Measurements from ENCODE around the gene DISC1.

DISC1 gene

GRCh38 chr1:231792634-231793033 lies 166.0 kb downstream of the DISC1 start:
- TF ChIP-seq CTCF (IDR thresholded peaks at IDR 0.05; ENCODE audit: insufficient read depth, low read depth, low read length, missing control alignments) = no peak
- no peak for DNase-seq (ENCODE audit: low read depth)
- H3K4me3 ChIP-seq (ENCODE audit: low read depth, low read length) = no peak overlapping the region

- no peak for TF ChIP-seq CTCF (IDR thresholded peaks at IDR 0.05; ENCODE audit: insufficient read depth, low read depth, low read length, missing control alignments)
- H3K4me3 ChIP-seq (ENCODE audit: low read depth, low read length) = no peak overlapping the region
- no peak for DNase-seq (ENCODE audit: low read depth)
These were observed 167.3 kb downstream of the DISC1 start for GRCh38 chr1:231793893-231794292.

GRCh38 chr1:231796141-231796540 lies 169.6 kb downstream of the DISC1 start:
- H3K4me3 ChIP-seq (ENCODE audit: low read depth, low read length) = no peak overlapping the region
- DNase-seq (ENCODE audit: low read depth) = no peak
- no peak for TF ChIP-seq CTCF (IDR thresholded peaks at IDR 0.05; ENCODE audit: insufficient read depth, low read depth, low read length, missing control alignments)

- no peak for DNase-seq (ENCODE audit: low read depth)
- no peak for TF ChIP-seq CTCF (IDR thresholded peaks at IDR 0.05; ENCODE audit: insufficient read depth, low read depth, low read length, missing control alignments)
- H3K4me3 ChIP-seq (ENCODE audit: low read depth, low read length) = no peak overlapping the region
These were observed 172.9 kb downstream of the DISC1 start for GRCh38 chr1:231799363-231799986.

- H3K4me3 ChIP-seq (ENCODE audit: low read depth, low read length) = no peak overlapping the region
- DNase-seq (ENCODE audit: low read depth) = no peak
- no peak for TF ChIP-seq CTCF (IDR thresholded peaks at IDR 0.05; ENCODE audit: insufficient read depth, low read depth, low read length, missing control alignments)
These were observed 173.5 kb downstream of the DISC1 start for GRCh38 chr1:231800108-231800507.

- no peak for DNase-seq (ENCODE audit: low read depth)
- no peak overlapping the region for H3K4me3 ChIP-seq (ENCODE audit: low read depth, low read length)
- no peak for TF ChIP-seq CTCF (IDR thresholded peaks at IDR 0.05; ENCODE audit: insufficient read depth, low read depth, low read length, missing control alignments)
These were observed 174.5 kb downstream of the DISC1 start for GRCh38 chr1:231801042-231801585.

- no peak for DNase-seq (ENCODE audit: low read depth)
- no peak overlapping the region for H3K4me3 ChIP-seq (ENCODE audit: low read depth, low read length)
- TF ChIP-seq CTCF (IDR thresholded peaks at IDR 0.05; ENCODE audit: insufficient read depth, low read depth, low read length, missing control alignments) = no peak
These were observed 176.8 kb downstream of the DISC1 start for GRCh38 chr1:231803353-231803752.
